ENCODE data around the gene MDM1.

Gene MDM1

DNA sequence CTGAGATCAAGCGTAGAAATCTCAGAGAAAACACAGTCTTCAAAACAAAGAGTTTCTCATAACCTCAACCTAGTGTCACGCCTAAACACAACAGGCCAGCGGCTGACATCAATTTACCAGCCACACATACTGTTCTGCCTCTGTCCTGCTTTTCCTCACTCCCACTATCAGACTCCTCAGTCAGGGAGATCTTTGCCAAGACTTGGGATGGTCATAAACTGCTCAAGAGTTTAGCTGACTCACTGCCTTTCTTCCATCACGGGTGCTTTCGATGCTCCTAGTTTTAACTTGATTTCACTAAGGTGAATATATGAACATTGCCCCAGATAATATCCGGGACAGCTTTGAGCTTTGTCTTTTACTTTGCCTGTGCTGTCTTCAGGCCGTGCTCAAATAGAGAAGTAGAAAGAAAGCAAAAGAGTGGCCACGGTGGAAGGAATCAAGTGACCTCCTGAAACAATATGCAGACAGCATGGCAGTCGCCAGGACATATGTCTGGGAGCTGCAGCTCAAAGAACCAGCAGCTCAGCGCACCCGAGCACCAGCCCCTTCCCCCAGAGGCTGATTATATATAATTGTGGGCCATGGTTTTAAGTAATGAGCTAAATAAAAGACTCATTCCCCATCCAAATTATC, 12.1 kb downstream of the MDM1 start:
- DNase-seq = no peak

DNA sequence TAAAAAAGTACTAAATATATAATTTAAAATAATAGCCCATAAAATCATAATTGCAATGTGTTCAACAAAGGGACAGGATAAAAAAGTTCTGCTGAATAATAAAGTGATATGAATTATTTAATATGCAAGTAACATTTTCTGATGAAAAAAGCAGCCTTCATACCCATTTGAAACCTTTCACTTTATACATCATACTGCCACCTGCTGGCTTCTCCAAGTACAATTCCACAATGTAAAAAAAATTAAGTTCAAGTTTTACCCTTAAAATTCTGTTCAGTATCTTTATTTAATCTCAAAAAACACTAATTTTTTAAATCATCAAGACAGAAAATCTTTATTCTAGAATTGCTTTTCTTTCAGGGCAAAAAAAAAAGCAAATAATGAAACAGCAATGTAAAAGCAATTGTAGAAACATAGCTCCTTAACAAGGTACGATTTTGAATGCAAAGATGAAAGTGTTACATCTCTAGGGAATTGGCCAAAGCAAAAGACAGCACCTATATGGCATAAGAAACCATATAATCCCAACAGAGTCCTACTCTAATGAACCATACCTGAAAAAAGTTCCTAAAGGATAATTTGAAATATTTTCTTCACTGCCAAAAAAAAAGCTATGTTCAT, 15.0 kb downstream of the MDM1 start:
- no peak for DNase-seq

DNA sequence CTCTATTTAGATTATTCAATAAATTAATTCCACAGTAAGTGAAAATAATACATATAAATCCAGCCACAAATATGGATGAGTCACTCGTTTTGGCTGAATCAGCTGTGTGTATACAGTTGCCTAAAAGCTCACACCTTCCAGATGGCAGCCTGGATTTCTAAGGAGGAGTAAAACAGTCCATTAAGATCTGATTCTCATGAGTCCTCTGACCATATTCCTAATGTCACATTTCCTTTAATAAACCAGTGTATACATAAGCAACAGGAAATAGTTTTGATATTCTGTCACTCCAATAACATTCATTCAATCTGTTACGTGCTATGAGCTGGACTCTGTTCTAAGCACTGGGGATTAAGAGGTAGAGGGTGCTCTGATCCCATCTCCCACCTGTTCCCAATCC, 21.8 kb downstream of the MDM1 start:
- no peak for DNase-seq

DNA sequence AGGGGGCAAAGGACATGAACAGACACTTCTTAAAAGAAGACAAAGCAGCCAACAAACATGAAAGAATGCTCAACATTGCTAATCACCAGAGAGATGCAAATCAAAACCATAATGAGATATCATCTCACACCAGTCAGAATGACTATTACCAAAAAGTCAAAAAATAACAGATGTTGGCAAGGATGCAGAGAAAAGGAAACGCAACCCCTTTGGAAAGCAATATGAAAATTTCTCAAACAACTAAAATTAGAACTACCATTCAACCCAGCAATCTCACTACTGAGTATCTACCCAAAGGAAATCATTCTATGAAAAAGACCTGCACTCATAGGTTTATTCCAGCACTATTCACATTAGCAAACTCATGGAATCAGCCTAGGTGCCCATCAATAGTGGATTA, 25.6 kb downstream of the MDM1 start:
- DNase-seq = no peak

DNA sequence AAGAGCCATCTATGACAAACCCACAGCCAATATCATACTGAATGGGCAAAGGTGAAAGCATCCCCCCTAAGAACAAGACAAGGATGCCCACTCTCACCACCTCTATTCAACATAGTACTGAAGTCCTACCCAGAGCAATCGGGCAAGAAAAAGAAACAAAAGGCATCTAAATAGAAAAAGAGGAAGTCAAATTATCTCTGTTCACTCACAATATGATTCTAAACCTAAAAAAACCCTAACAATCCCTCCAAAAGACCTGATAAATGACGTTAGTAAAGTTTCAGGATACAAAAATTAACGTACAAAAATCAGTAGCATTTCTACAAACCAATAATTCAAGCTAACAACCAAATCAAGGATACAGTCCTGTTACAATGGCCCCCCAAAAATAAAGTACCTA, 26.9 kb downstream of the MDM1 start:
- no peak for DNase-seq

DNA sequence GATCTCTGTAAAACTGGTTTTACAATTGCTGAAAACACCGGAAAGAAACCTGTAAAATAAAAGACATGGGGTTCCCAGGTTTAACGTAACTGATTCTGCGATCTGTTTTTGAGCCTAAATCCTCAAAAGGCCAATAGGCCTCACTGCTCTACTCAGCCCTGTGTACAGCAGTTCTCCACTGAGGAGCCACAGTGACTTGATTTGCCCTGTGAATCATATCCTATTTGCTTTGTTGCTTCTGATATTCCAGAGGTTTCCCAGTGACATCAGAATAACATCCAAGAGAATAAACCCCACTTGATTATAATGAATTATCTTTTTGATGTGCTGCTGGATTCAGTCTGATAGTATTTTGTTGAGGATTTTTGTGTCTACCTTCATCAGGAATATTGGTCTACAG, 27.5 kb downstream of the MDM1 start:
- DNase-seq = no peak

DNA sequence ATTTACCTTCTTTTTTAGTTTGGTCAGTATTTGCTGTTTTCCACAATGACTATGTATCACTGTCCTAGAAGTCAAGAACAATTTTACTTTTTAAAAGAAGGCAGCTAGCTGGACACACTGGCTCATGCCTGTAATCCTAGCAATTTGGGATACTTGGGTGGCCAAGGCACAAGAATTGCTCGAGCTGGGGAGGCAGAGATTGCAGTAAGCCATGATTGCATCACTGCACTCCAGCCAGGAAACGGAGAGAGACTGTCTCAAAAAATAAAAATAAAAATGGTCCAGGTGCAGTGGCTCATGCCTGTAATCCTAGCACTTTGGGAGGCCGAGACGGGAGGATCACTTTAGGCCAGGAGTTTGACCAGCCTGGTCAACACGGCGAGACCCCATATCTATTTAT, 28.3 kb downstream of the MDM1 start:
- DNase-seq = no peak

DNA sequence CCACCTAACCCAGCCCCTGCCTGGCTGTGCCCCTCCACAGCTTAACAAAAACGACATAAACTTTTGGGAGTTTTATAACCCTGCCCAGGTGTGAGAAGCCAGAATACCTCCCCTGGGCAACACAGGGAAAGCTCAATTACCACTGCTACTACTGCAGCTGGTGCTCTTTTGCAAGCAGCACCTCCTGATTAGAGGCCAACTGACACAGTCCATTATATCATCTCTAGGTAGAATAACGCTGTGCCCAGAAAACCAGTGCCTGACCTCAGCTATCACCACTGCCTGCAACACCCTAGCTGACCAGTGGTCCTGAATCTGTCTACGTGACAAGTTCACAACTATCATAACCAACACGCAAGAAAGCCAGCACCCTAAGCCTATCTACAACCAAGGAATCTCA, 34.2 kb downstream of the MDM1 start:
- no peak for DNase-seq

DNA sequence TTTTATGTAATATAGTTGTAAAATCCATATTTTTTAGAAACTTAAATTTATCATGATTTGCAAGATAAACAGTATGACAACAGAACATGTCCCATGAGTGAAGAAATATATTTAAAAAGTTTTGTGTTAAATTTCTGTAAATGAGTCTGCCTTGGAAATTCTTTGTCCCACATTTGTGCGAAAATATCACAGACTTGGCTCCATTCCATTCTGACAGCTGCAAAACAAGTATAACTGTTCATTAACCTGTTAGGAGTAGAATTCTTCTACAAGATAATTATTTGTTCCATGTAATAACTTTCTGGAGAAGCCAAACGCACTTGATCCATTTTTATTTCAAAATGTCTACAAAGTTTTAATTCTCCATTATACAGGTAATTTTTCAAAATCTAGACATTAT, 37.9 kb downstream of the MDM1 start:
- DNase-seq = no peak

DNA sequence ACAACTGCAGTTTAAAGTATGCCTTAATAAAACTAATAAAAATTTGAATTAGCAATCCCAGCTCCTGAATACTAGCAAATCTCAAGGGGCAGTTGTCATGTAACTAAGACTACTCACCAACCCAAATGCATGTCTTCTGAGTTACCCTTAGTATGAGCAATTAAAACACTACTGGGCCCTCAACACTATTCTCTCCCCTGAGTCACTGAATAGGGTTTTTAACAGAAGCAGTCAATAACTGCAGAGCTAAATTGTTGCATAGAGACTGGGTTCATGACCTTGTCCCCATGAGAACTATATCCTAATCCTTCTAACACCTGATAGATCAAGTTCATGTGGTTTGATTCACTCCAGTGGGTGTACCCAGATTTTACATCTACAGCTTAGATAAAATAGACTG, 38.8 kb downstream of the MDM1 start:
- DNase-seq = no peak

DNA sequence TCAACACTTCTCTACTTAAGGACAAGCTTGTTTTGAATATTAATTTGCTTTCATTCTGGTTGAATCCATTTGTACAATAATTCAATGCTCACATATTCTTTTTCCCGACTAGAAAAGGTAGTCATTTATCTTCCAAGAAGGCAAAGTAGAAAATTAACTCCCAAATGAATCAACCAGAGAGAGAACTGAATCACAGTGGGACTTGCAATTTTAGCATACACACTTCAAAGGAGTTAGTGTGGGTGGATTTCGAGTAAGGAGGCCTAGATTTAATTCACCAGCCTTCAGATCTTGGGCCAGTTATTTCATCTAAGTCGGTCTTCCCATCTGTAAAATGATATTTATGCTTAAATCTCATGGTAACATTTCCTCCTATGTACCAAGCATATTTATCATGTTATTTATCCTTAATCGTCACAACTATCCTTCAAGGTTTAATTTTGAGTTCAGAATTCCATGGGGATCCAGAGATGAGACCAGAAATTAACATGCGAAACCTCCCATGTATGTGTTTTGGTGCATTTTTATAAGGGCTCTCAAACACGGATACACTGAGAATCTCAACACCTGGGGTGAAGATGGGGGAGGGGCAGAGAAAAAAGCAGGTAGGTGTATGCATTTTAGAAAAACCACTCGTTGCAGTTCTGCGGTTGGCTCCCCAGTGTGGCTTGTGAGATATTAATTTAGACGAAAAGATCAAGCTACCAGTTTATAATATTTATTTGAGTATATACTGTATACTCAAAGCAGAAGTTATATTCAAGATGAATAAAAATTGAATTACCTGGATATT, 39.8 kb downstream of the MDM1 start:
- no peak for DNase-seq

DNA sequence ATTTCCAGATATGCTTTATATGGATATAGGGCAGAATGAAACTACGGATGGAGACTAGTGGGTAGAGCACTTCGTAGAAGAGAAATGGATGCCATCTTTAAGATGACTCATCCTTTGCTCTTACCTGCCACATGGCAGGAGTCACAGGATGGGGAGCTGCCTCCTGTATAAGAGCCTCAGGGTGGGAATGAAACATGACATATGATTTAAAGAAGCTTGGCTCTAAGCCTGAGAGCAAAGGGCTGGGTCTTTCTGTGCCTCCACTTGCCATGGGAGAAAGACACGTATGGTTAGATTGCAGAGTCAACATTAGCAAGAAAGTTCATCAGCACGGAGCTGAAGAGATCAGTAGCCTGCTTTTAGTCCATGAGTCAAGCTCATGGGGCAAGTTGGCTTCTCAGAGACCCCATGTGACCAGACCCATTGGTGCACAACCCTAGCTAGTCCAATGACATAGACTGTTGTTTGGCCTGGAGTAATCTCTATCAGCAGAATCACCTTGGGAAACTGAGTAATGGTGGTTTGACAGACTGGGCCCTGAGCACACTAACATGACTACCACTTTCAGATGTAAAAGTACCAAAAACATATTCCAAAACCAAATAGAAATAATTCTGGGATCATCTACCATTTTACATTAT, 40.6 kb downstream of the MDM1 start:
- DNase-seq = no peak

DNA sequence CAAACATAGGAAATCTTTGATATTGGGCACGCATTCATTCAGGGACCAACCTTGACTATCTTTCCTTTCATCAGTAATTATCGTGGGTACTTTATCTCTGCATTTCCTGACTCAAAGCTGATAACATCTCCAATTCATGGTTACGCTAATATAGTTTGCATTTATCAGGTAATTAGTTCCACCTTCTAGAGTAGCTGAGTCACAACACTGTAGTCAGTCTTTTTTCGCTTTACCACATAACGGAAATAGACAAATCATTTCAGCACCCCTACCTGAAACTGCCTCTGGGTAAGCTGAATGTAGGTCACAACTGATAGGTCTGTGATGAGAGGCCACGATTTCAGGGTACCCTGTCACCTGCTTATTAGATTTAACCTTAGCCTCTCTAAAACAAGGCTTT, 42.0 kb downstream of the MDM1 start:
- DNase-seq = no peak

DNA sequence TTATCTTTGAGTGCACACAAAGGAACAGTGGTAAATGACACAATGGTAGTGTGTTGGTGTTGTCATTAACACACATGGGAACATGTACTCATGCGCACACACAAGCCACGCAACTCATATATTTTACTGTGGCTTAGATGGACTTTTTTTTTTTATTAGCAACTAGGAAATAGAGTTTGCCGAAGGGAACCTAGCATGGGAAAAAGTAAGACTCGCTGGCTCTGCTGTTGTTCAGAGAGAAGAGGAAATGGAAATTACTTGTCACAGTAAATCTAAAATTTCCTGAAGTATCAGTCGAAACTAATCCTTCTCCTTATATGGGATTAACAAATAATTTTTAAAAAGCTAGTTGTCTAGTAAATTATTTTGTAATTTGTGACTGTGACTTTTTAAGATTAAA, 45.1 kb downstream of the MDM1 start:
- no peak for DNase-seq

DNA sequence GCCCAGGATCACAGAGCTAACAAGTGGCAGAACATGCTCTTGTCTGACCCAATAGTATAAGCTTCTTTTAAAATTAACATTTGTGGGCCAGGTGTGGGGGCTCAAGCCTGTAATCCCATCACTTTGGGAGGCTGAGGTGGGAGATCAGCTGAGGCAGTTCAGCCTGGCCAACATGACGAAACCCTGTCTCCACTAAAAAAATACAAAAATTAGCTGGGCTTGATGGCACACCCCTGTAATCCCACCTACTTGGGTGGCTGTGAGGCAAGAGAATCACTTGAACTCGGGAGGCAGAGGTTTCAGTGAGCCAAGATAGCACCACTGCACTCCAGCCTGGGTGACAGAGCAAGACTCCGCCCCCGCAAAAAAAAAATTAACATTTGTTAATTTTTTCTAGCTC, 45.8 kb downstream of the MDM1 start:
- no peak for DNase-seq

DNA sequence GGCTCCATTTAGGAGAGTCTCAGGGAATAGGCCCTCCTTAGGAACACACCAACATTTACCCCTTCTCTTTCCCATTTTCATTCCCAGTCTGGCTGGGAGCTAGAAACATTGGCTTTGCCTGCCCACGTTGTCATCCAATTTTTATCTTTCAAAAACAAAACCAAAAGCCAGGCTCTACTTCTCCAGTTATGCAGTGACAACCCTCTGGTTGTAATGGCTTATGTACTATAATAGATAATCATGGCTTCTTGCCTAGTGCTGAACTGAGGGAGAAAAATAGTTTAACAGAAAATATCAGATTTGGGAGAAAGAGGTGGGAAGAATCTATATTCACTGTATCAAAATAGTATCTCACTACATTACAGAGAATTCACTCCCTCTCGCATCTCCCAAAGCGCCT, 46.6 kb downstream of the MDM1 start:
- DNase-seq = no peak

DNA sequence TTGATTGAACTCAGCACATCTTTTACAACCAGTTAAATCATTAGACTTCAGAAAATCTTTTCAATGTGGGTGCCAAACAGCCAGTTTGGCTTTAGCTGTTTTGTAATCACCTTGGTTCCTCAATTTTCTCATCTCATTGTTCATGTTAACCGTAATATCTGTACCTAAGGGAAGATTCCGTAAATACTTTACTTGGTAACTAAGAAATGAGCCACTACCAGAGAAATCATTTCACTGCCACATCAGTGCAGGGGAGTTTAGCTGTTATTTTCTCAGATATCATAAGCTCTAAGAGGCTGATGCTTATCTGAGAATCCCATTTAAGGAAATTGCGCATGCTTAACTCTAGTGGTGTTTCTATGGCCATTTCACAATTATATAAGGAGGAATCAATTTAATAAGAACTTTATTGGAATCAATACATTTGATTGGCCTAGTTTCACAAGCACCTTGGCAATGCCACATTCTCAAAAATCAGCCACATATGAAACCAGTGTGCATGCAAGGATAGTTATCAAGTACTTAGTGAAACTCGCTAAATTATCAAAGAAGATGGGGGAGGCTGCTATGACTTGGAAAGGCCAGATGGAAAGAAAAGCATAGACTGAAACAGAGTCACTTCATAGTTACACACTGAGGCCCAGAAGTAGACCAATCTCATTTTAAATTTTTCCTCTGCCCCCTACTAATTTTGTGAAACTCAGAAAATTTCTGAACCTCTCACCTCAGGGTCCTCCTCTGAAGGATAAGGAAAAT, 50.7 kb downstream of the MDM1 start:
- no peak for DNase-seq

DNA sequence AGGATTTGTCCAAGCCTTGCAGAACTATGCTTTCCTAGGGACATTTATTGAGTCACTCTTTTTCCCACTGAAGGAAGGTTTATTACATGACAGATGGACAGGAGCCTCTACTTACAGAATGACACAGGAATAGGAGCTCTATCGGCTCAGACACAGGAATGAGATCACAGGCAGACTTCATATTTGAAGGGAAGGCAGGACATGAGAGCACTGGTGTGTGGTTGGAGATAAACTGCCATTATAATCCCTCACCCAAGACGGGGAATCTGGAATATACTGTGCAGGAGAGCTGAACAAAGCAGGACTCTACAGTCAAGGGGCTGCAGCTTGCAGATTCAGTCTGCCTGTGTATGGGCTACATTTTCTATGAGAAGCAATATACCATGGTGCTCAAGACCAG, 51.9 kb downstream of the MDM1 start:
- DNase-seq = no peak

DNA sequence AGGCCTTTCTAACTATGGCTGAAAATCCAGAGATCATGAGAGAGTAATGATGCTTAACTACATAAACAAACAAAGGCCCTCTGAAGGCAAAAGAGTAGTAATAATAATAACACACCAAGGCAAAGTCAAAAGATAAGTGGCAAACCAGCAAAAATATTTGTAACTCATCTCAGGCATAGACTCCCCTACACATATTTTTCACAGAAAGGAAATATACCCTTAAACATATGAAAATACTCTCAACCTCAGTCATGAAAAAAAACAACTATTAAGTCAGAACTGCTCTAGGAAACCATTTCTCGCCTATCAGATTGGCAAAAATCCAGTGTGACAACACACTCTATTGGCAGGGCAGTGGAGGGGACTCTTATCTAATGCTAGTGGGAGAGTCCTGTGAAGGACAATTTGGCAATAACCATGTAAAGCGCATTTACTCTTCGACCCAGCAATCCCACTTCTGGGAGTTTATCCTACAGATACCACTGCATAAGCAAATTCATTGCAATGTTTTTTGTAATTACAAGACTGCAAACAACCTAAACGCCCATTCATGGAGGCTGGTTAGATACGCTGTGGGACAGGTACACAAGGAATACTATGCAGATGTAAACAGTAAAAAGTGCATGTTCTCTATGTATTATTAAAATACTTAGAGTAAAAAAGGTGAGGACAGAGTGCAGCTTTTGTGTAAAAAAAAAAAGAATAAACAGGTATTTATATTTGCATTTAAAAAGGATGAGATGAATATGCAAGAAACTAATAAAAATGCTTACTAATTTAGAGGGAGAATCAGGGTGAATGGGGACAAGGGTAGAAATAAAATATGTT, 52.7 kb downstream of the MDM1 start:
- no peak for DNase-seq

DNA sequence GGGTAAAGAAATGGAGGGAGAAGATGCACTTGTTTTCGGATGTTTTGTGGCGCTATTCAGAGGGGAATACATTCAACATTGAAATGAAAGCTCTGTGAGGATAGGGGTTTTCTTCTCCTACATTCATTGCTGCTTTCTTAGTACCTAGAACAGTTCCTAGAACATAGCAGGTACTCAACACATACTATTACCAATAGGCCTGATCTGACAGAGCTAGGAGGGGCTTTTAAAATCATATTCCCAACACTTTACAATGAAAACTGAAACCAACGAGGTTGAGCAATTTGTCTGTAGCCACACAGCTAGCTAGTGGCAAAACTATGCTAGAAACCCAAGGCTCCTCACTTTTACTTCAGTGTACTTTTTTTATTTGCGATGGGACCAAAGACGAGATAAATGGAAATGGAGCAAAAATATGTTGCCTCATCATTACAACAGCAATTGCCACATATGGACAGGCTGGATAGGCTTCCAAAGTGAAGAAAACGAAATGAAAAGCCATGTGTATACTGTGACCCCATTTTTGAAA, 55.7 kb downstream of the MDM1 start:
- DNase-seq = no peak

DNA sequence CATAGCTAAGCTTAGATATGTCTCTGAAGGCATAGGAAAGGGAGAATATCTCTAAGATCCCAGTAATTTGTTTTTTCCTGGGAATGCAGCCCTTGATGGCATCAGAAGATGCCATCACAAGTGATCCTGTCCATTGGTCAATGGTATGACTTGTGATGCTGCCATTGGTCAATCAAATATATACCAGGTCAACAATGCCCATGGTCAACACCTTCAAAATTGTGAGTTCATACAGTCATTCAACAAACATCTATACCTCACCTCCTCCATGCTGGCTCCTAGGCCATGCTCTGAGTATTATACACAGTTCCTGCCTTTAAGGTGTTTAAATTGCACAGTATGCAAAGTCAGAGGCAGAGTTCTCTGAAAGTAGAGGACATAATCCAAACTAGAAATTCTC, 59.4 kb downstream of the MDM1 start:
- no peak for DNase-seq

DNA sequence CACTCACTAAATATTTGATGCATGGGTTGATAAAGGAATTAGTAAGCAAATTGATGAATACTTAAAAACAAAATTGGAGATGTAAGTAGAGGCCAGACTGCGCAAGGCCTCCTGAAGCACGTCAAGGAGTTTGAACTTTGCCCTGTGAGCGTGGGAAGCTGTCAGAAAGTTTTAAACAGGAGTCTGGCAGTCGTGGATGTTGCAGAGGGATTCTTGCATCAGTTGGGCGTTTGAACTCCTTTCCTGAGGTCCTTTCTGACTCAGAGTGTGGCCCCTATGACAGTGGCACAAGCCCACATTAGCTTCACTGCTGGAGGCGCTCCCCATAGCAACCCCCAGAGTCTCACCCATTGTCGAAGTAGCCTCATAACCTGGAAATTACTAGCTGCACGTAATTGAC, 60.8 kb downstream of the MDM1 start:
- no peak for DNase-seq

All from GOT3 (cell line).